Endothelial cell of umbilical vein (primary cell): ENCODE results near the gene PCED1B. TPM values are rescaled to one million over a fixed set of nuclear protein-coding genes. Genes with fewer than 3 reads are reported as not detected.

ENCODE experiments used
- BruUV-seq: library from RNA; stranded (reverse); fragments of 400-500 nt; replicated peaks from 2 replicates; lab custom pipeline; 2021; lab: Mats Ljungman, UMichigan
- CTCF ChIA-PET: fragments of 300-600, 350-600 bp; sonication (Branson Sonifier 250); formaldehyde crosslinking; loops from one replicate; lab custom pipeline; 2021; ENCODE audit warnings: antibody characterized with exemption, inconsistent platforms; lab: Charles Lee
- POLR2A ChIA-PET: fragments of 300-600, 350-600 bp; sonication (Branson Sonifier 250); formaldehyde crosslinking; loops from one replicate; lab custom pipeline; 2021; ENCODE audit warnings: antibody characterized with exemption, inconsistent platforms; lab: Charles Lee
- DNase-seq: peaks from one replicate; pipeline ENCODE4 v3.0.0-alpha.2; 2011; ENCODE audit warnings: low read depth, low spot score
- FAIRE-seq: peaks from 2 replicates; lab custom pipeline; 2011; peaks lifted over from hg19 to GRCh38; lab: Jason Lieb, UNC
- H2AFZ ChIP-seq: 2 replicates; pipeline ENCODE4 v1.6.0; 2012; ENCODE audit warnings: low read depth, low read length, control low read depth, inconsistent platforms
- H3K27ac ChIP-seq: 2 replicates; pipeline ENCODE4 v1.5.1; 2011; ENCODE audit warnings: low read depth, mild to moderate bottlenecking, control low read depth, low read length, moderate library complexity; ENCODE audit not compliant: insufficient read depth
- H3K27me3 ChIP-seq, 2 experiments: 2 replicates each; pipeline versions ENCODE4 v1.6.0 to v1.6.1; 2011; ENCODE audit warnings: low read length in 2 of 2, mixed read lengths in 1 of 2; ENCODE audit not compliant: control insufficient read depth in 2 of 2, insufficient read depth in 2 of 2
- H3K36me3 ChIP-seq, 2 experiments: 2 replicates in 1 of 2; 3 replicates in 1 of 2; pipeline ENCODE4 v1.5.1; 2011; ENCODE audit warnings: low read length in 2 of 2, mild to moderate bottlenecking in 1 of 2, moderate library complexity in 1 of 2; ENCODE audit not compliant: control insufficient read depth in 2 of 2, insufficient read depth in 2 of 2; ENCODE audit errors: extremely low read depth in 1 of 2
- H3K4me1 ChIP-seq: 3 replicates; pipeline ENCODE4 v1.5.1; 2011; ENCODE audit warnings: mild to moderate bottlenecking, low read length; ENCODE audit not compliant: control insufficient read depth, insufficient read depth; ENCODE audit errors: extremely low read depth
- H3K4me2 ChIP-seq: 2 replicates; pipeline ENCODE4 v1.6.1; 2011; ENCODE audit warnings: low read length, control low read depth, mixed read lengths; ENCODE audit not compliant: insufficient read depth
- H3K4me3 ChIP-seq, 3 experiments: fragments of 200-600 bp in 1 of 3; sonication (generic), shearing (Covaris generic) in 1 of 3; replicated peaks in 1 of 3; 2 replicates each; pipeline ENCODE4 v1.5.1; 2011 to 2016; ENCODE audit warnings: control low read depth in 3 of 3, low read length in 3 of 3, mild to moderate bottlenecking in 2 of 3, inconsistent platforms in 1 of 3, low read depth in 1 of 3, moderate library complexity in 1 of 3; ENCODE audit not compliant: insufficient read depth in 1 of 3
- H3K79me2 ChIP-seq: 2 replicates; pipeline ENCODE4 v1.6.0; 2012; ENCODE audit warnings: low read length, inconsistent platforms; ENCODE audit not compliant: control insufficient read depth, insufficient read depth
- H3K9ac ChIP-seq: replicated peaks from 2 replicates; pipeline ENCODE3; 2011; ENCODE audit warnings: low read length, control low read depth; ENCODE audit not compliant: insufficient read depth; ENCODE audit errors: extremely low read depth
- H3K9me1 ChIP-seq: replicated peaks from 3 replicates; pipeline ENCODE4 v1.6.0; 2011; ENCODE audit warnings: mild to moderate bottlenecking, low read length; ENCODE audit not compliant: control insufficient read depth, insufficient read depth; ENCODE audit errors: extremely low read depth
- H3K9me3 ChIP-seq: replicated peaks from 2 replicates; pipeline ENCODE4 v1.5.1; 2012; ENCODE audit warnings: low read length, inconsistent platforms; ENCODE audit not compliant: control insufficient read depth, insufficient read depth
- H4K20me1 ChIP-seq: replicated peaks from 2 replicates; pipeline ENCODE3; 2011; ENCODE audit warnings: mild to moderate bottlenecking, low read length; ENCODE audit not compliant: control insufficient read depth, insufficient read depth; ENCODE audit errors: extremely low read depth
- CTCF ChIP-seq, 2 donors: IDR thresholded peaks; 1 replicate in 1 of 2; 2 replicates in 1 of 2; pipeline ENCODE4 v1.5.1; 2011; ENCODE audit warnings: low read length in 2 of 2, mild to moderate bottlenecking in 2 of 2, moderate library complexity in 2 of 2, control low read depth in 1 of 2, inconsistent platforms in 1 of 2, low read depth in 1 of 2; ENCODE audit not compliant: insufficient read depth in 1 of 2; ENCODE audit errors: extremely low read depth in 1 of 2
- EZH2 ChIP-seq: IDR thresholded peaks from 2 replicates; pipeline ENCODE4 v1.6.1; 2012; ENCODE audit warnings: borderline replicate concordance, low read depth, mild to moderate bottlenecking, moderate library complexity, low read length, inconsistent platforms; ENCODE audit not compliant: severe bottlenecking
- FOS ChIP-seq: IDR thresholded peaks from 2 replicates; pipeline ENCODE4 v1.6.1; 2011; ENCODE audit warnings: mild to moderate bottlenecking, low read length, moderate library complexity, borderline replicate concordance; ENCODE audit not compliant: insufficient read depth
- GATA2 ChIP-seq: IDR thresholded peaks from 2 replicates; pipeline ENCODE4 v1.7.0; 2011; ENCODE audit warnings: low read depth, mild to moderate bottlenecking, moderate library complexity, mixed read lengths, low read length; ENCODE audit not compliant: insufficient read length, insufficient read depth
- JUN ChIP-seq: IDR thresholded peaks from 2 replicates; pipeline ENCODE4 v1.6.1; 2011; ENCODE audit warnings: borderline replicate concordance, low read depth; ENCODE audit not compliant: insufficient read length, insufficient read depth
- MAX ChIP-seq: IDR thresholded peaks from 2 replicates; pipeline ENCODE4 v1.6.1; 2011; ENCODE audit not compliant: insufficient read depth, insufficient read length
- MYC ChIP-seq: IDR thresholded peaks from one replicate; pipeline ENCODE4 v1.6.1; 2011; ENCODE audit warnings: mild to moderate bottlenecking, low read depth, low read length
- POLR2A ChIP-seq: IDR thresholded peaks from 2 replicates; pipeline ENCODE4 v1.6.1; 2012; ENCODE audit warnings: low read depth, mild to moderate bottlenecking, control low read depth, low read length
- POLR2AphosphoS5 ChIP-seq: IDR thresholded peaks from 2 replicates; pipeline ENCODE4 v1.6.1; 2012; ENCODE audit warnings: low read depth, mild to moderate bottlenecking, control low read depth, low read length, moderate library complexity; ENCODE audit not compliant: insufficient read depth
- dilution Hi-C: fragments of 300-500 bp; cut with MboI; formaldehyde crosslinking; loops from one replicate; pipeline ENCODE4 v1.15.0; 2019; ENCODE audit warnings: low sequenced_read_pairs; ENCODE audit not compliant: extremely low pct_ligation_motif_present
- intact Hi-C: fragments of 100-400 bp; cut with micrococcal nuclease; formaldehyde crosslinking; loops from one replicate; pipeline ENCODE4 v1.10.0; 2022
- polyA plus RNA-seq, 4 experiments: library from polyadenylated mRNA; depleted of rRNA in 3 of 4; stranded (reverse) in 3 of 4; unstranded in 1 of 4; fragments of >200 nt; gene quantifications; 2 replicates each; pipeline versions ENCODE4 v1.2.1 to v1.2.3, GENCODE V29; 2011 to 2012; ENCODE audit warnings: missing spikeins in 1 of 4
- total RNA-seq: library from RNA; stranded (reverse); gene quantifications from 2 replicates; pipeline ENCODE4 v1.2.3, GENCODE V29; 2021

The PCED1B gene
- total and polyA plus RNA-seq, 2 donors (not counting 3 experiments of a cell fraction or from before 2014, with no cell fraction given): 1.7 to 2.6 TPM

GRCh38 chr12:47068539-47068938, 10.9 kb upstream of the PCED1B start:
- POLR2A ChIA-PET: no interaction called here
- no peak for DNase-seq
- H2AFZ ChIP-seq: no peak overlapping the region
- TF ChIP-seq MAX: no peak
- TF ChIP-seq JUN: no peak
- no peaks in the 10 kb centered on the region for H3K27me3 ChIP-seq
- H3K9me1 ChIP-seq: no peaks in the 10 kb centered on the region
- H3K79me2 ChIP-seq: no peaks in the 10 kb centered on the region
- no peaks in the 10 kb centered on the region for H3K9me3 ChIP-seq
- no TSS peak for BruUV-seq
- no peak overlapping the region for H3K9ac ChIP-seq
- FAIRE-seq: no peak
- no peaks in the 10 kb centered on the region for H4K20me1 ChIP-seq
- H3K36me3 ChIP-seq: no peaks in the 10 kb centered on the region
- no peaks in the 10 kb centered on the region for H3K4me1 ChIP-seq
- H3K4me2 ChIP-seq: no peak overlapping the region
- no peak overlapping the region for H3K27ac ChIP-seq
- intact Hi-C loops (no loop called here), dilution Hi-C loops (no loop called here)
- H3K4me3 ChIP-seq: no peak overlapping the region
- CTCF ChIA-PET: interaction anchor here (1.3 to 7.0 kb wide), 4 partner anchors 34 to 329 kb away, joined by 3 to 47 read pairs (median 18); no protein-coding TSS in a partner anchor

GRCh38 chr12:47070310-47070709, 9.1 kb upstream of the PCED1B start:
- Histone ChIP-seq H3K36me3 (no peaks in the 10 kb centered on the region), H4K20me1 (no peaks in the 10 kb centered on the region), H3K4me1 (no peaks in the 10 kb centered on the region), H3K9ac (no peak overlapping the region), H3K27ac (no peak overlapping the region), H3K4me3 (no peak overlapping the region), H3K27me3 (no peaks in the 10 kb centered on the region), H3K79me2 (no peaks in the 10 kb centered on the region), H3K9me1 (no peaks in the 10 kb centered on the region), H3K9me3 (no peaks in the 10 kb centered on the region), H2AFZ (no peak overlapping the region), H3K4me2 (no peak overlapping the region)
- BruUV-seq: no TSS peak
- TF ChIP-seq FOS (no peak), JUN (no peak), MYC (no peak), POLR2AphosphoS5 (no peak), GATA2 (no peak), POLR2A (no peak), MAX (no peak), EZH2 (no peak), CTCF (IDR thresholded peaks at IDR 0.05; ENCODE audit: extremely low read depth in 1 of 2, insufficient read depth in 1 of 2, low read depth in 1 of 2, low read length in 2 of 2) (no peak)
- intact Hi-C loops (no loop called here), dilution Hi-C loops (no loop called here)
- POLR2A ChIA-PET: no interaction called here
- FAIRE-seq: no peak
- CTCF ChIA-PET: interaction anchor here (1.0 to 7.0 kb wide), 19 partner anchors 8 to 567 kb away, joined by 3 to 47 read pairs (median 3); partner anchors contain the start of gene PCED1B
- no peak for DNase-seq
